Neural progenitor cell (in vitro differentiated cells): ENCODE measurements around the gene MCL1. TPM values are rescaled to one million over a fixed set of nuclear protein-coding genes. Genes with fewer than 3 reads are reported as not detected.

Experiments
- DNase-seq: peaks from one replicate; pipeline ENCODE4 v3.0.0-alpha.2; 2016; ENCODE audit warnings: low spot score
- H2AFZ ChIP-seq: fragments of 200-600 bp; sonication (generic); replicated peaks from 2 replicates; pipeline ENCODE4 v1.6.1; 2016; ENCODE audit warnings: antibody characterized with exemption
- H3F3A ChIP-seq: fragments of 200-600 bp; sonication (generic); 2 replicates; pipeline ENCODE4 v1.6.1; 2016; ENCODE audit warnings: antibody characterized with exemption, low read depth
- H3K27ac ChIP-seq: fragments of 200-600 bp; sonication (generic); 2 replicates; pipeline ENCODE4 v1.5.1; 2016; ENCODE audit warnings: mild to moderate bottlenecking
- H3K27me3 ChIP-seq: fragments of 200-600 bp; sonication (generic); 2 replicates; pipeline ENCODE4 v1.6.1; 2016; ENCODE audit warnings: mild to moderate bottlenecking, moderate library complexity
- H3K36me3 ChIP-seq: fragments of 200-600 bp; sonication (generic); 2 replicates; pipeline ENCODE4 v1.5.1; 2016
- H3K4me1 ChIP-seq: fragments of 200-600 bp; sonication (generic); 2 replicates; pipeline ENCODE4 v1.6.1; 2016; ENCODE audit warnings: mixed run types
- H3K4me2 ChIP-seq: fragments of 200-600 bp; sonication (generic); 2 replicates; pipeline ENCODE4 v1.6.1; 2016
- H3K4me3 ChIP-seq: fragments of 200-600 bp; sonication (generic); 2 replicates; pipeline ENCODE4 v1.5.1; 2016
- H3K79me2 ChIP-seq: fragments of 200-600 bp; sonication (generic); 2 replicates; pipeline ENCODE4 v1.6.1; 2016; ENCODE audit warnings: low read depth
- H3K9ac ChIP-seq: fragments of 200-600 bp; sonication (generic); 2 replicates; pipeline ENCODE4 v1.6.1; 2016
- H3K9me3 ChIP-seq: fragments of 200-600 bp; sonication (generic); 2 replicates; pipeline ENCODE4 v1.5.1; 2016; ENCODE audit warnings: low read depth
- H4K20me1 ChIP-seq: fragments of 200-600 bp; sonication (generic); 2 replicates; pipeline ENCODE4 v1.6.1; 2016; ENCODE audit warnings: low read depth
- H3K27ac Mint-ChIP-seq: 3 replicates; pipeline ENCODE4 v1.8.0; 2021; ENCODE audit warnings: mixed read lengths
- H3K27me3 Mint-ChIP-seq: 2 replicates; pipeline ENCODE4 v1.8.0; 2022; ENCODE audit warnings: low read depth, mild to moderate bottlenecking, inconsistent platforms, moderate library complexity, mixed read lengths; ENCODE audit not compliant: insufficient read depth
- H3K36me3 Mint-ChIP-seq: 3 replicates; pipeline ENCODE4 v1.8.0; 2021; ENCODE audit warnings: mixed read lengths
- H3K4me1 Mint-ChIP-seq: 3 replicates; pipeline ENCODE4 v1.8.0; 2021; ENCODE audit warnings: mixed read lengths
- H3K4me3 Mint-ChIP-seq: 3 replicates; pipeline ENCODE4 v1.8.0; 2021; ENCODE audit warnings: mild to moderate bottlenecking, moderate library complexity, mixed read lengths
- H3K9me3 Mint-ChIP-seq: 3 replicates; pipeline ENCODE4 v1.8.0; 2020; ENCODE audit warnings: mixed read lengths
- CTCF ChIP-seq: fragments of 200-600 bp; sonication (generic); IDR thresholded peaks from 2 replicates; pipeline ENCODE4 v1.5.1; 2017; ENCODE audit warnings: antibody characterized with exemption, mild to moderate bottlenecking
- EZH2 ChIP-seq: fragments of 200-600 bp; sonication (generic); IDR thresholded peaks from 2 replicates; pipeline ENCODE4 v1.6.1; 2017; ENCODE audit warnings: antibody characterized with exemption, mild to moderate bottlenecking, moderate library complexity
- EZH2phosphoT487 ChIP-seq: fragments of 200-600 bp; sonication (generic); IDR thresholded peaks from 2 replicates; pipeline ENCODE4 v1.6.1; 2017; ENCODE audit warnings: antibody characterized with exemption
- total RNA-seq: library from RNA; depleted of rRNA; stranded (reverse); fragments of >200 nt; gene quantifications from 2 replicates; pipeline ENCODE4 v1.2.3, GENCODE V29; 2015; ENCODE audit warnings: low replicate concordance

Gene MCL1
- total RNA-seq, 1 donor from 2014 or later, result 232 TPM

DNA sequence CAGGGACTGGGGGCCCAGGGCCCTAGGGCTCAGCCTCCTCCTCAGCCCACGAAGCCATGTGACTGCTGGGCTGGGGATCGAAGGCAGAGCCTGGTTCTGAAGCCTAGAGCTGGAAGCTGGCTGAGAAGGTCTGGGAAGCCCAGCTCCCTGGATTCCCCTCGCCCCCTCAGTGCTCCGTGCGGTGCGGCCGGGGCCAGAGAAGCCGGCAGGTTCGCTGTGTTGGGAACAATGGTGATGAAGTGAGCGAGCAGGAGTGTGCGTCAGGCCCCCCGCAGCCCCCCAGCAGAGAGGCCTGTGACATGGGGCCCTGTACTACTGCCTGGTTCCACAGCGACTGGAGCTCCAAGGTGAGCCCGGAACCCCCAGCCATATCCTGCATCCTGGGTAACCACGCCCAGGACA is 21.1 kb downstream of the MCL1 start:
- Histone ChIP-seq H3K9ac (no peak overlapping the region), H3K27me3 (no peaks in the 10 kb centered on the region), H4K20me1 (peaks cover 5% of the 10 kb centered on the region), H3K79me2 (peaks cover 12% of the 10 kb centered on the region), H2AFZ (no peak overlapping the region), H3K27ac (no peak overlapping the region), H3F3A (peaks cover 32% of the 10 kb centered on the region), H3K4me1 (peaks cover 25% of the 10 kb centered on the region), H3K4me3 (no peak overlapping the region), H3K9me3 (no peaks in the 10 kb centered on the region), H3K4me2 (no peak overlapping the region), H3K36me3 (no peaks in the 10 kb centered on the region)
- no peaks in the 10 kb centered on the region for H3K9me3 Mint-ChIP-seq
- H3K27ac Mint-ChIP-seq, result no peak overlapping the region
- TF ChIP-seq CTCF (no peak), EZH2phosphoT487 (no peak)
- peaks cover 2% of the 10 kb centered on the region for H3K36me3 Mint-ChIP-seq
- H3K4me1 Mint-ChIP-seq, result peaks cover 35% of the 10 kb centered on the region
- H3K27me3 Mint-ChIP-seq, result peaks cover 2% of the 10 kb centered on the region
- H3K4me3 Mint-ChIP-seq, result no peak overlapping the region
- DNase-seq, result no peak

- no peaks in the 10 kb centered on the region for H3K36me3 ChIP-seq
- no peaks in the 10 kb centered on the region for H3K9me3 ChIP-seq
- no peaks in the 10 kb centered on the region for H3K27me3 ChIP-seq
- peaks cover 5% of the 10 kb centered on the region for H4K20me1 ChIP-seq
- peaks cover 8% of the 10 kb centered on the region for H3K79me2 ChIP-seq
- Mint-ChIP-seq H3K4me1 (peaks cover 30% of the 10 kb centered on the region), H3K27ac (no peak overlapping the region), H3K4me3 (no peak overlapping the region), H3K36me3 (peaks cover 2% of the 10 kb centered on the region), H3K27me3 (peaks cover 2% of the 10 kb centered on the region), H3K9me3 (no peaks in the 10 kb centered on the region)
- peaks cover 27% of the 10 kb centered on the region for H3F3A ChIP-seq
- no peak overlapping the region for H3K4me2 ChIP-seq
- H2AFZ ChIP-seq, result no peak overlapping the region
- no peak for TF ChIP-seq EZH2phosphoT487
- TF ChIP-seq EZH2, result no peak
- TF ChIP-seq CTCF, result no peak
- no peak overlapping the region for H3K9ac ChIP-seq
- H3K27ac ChIP-seq, result no peak overlapping the region
- DNase-seq, result no peak
- peaks cover 20% of the 10 kb centered on the region for H3K4me1 ChIP-seq
- no peak overlapping the region for H3K4me3 ChIP-seq
Observed at GRCh38 chr1:150557813-150558212, 21.6 kb downstream of the MCL1 start.

GRCh38 chr1:150557065-150557600 is 22.3 kb downstream of the MCL1 start:
- peaks cover 28% of the 10 kb centered on the region for H3K4me1 Mint-ChIP-seq

More at GRCh38 chr1:150557065-150557600, 22.3 kb downstream of the MCL1 start:
- Histone ChIP-seq H2AFZ (no peak overlapping the region), H3K79me2 (peaks cover 7% of the 10 kb centered on the region), H3K9me3 (no peaks in the 10 kb centered on the region), H3K4me1 (peaks cover 16% of the 10 kb centered on the region), H3K4me2 (no peak overlapping the region), H3K36me3 (no peaks in the 10 kb centered on the region), H3K27ac (no peak overlapping the region), H3K27me3 (no peaks in the 10 kb centered on the region), H3F3A (peaks cover 20% of the 10 kb centered on the region), H3K9ac (no peak overlapping the region), H3K4me3 (no peak overlapping the region), H4K20me1 (peaks cover 5% of the 10 kb centered on the region)
- no peak for DNase-seq
- H3K36me3 Mint-ChIP-seq, result peaks cover 2% of the 10 kb centered on the region
- H3K27ac Mint-ChIP-seq, result no peak overlapping the region
- no peak overlapping the region for H3K4me3 Mint-ChIP-seq
- TF ChIP-seq EZH2, result no peak
- TF ChIP-seq CTCF, result no peak
- TF ChIP-seq EZH2phosphoT487, result no peak
- peaks cover 2% of the 10 kb centered on the region for H3K27me3 Mint-ChIP-seq
- H3K9me3 Mint-ChIP-seq, result no peaks in the 10 kb centered on the region
